Measurements from ENCODE around the gene C2CD2.
A peak's percentile ranks its signal among the peaks of the same experiment; 100 is the strongest.

C2CD2 gene

GRCh38 chr21:41953831-41954653 lies at the start of gene C2CD2:
TSS of gene C2CD2 (minus strand) at chr21:41954018. CDS start at chr21:41953648, 370 bp downstream.
- peak; percentile 43 to 45 for DNase-seq

- DNase-seq = peak; percentile 42 to 81
Measured at GRCh38 chr21:42003051-42003461, 49.2 kb upstream of the C2CD2 start.

- peak in 1 of 2 donors; percentile 35 for DNase-seq
Measured at GRCh38 chr21:42002421-42002958, 48.7 kb upstream of the C2CD2 start.

- no peak for DNase-seq
Measured at GRCh38 chr21:42001781-42002180, 48.0 kb upstream of the C2CD2 start.

- no peak for DNase-seq
Measured at GRCh38 chr21:42000908-42001307, 47.1 kb upstream of the C2CD2 start.

- DNase-seq = no peak
Measured at GRCh38 chr21:41997657-41998056, 43.8 kb upstream of the C2CD2 start.

GRCh38 chr21:41995577-41995976 lies 41.8 kb upstream of the C2CD2 start:
- DNase-seq = no peak

- peak in 1 of 2 donors; percentile 15 for DNase-seq
Measured at GRCh38 chr21:41994613-41995012, 40.8 kb upstream of the C2CD2 start.

- no peak for DNase-seq
Measured at GRCh38 chr21:41993744-41994143, 39.9 kb upstream of the C2CD2 start.

- DNase-seq = no peak
Measured at GRCh38 chr21:41992576-41992975, 38.8 kb upstream of the C2CD2 start.

- no peak for DNase-seq
Measured at GRCh38 chr21:41991659-41992058, 37.8 kb upstream of the C2CD2 start.

GRCh38 chr21:41989698-41990097 lies 35.9 kb upstream of the C2CD2 start:
- DNase-seq = no peak

GRCh38 chr21:41987310-41987709 lies 33.5 kb upstream of the C2CD2 start:
- DNase-seq = no peak

GRCh38 chr21:41985662-41986416 lies 32.0 kb upstream of the C2CD2 start:
- DNase-seq = no peak

GRCh38 chr21:41983229-41983628 lies 29.4 kb upstream of the C2CD2 start:
- no peak for DNase-seq

- DNase-seq = no peak
Measured at GRCh38 chr21:41980561-41980960, 26.7 kb upstream of the C2CD2 start.

- no peak for DNase-seq
Measured at GRCh38 chr21:41979751-41980369, 26.0 kb upstream of the C2CD2 start.

- DNase-seq = no peak
Measured at GRCh38 chr21:41979335-41979734, 25.5 kb upstream of the C2CD2 start.

GRCh38 chr21:41977034-41977950 lies 23.5 kb upstream of the C2CD2 start:
- DNase-seq = no peak

- DNase-seq = no peak
Measured at GRCh38 chr21:41976611-41977010, 22.8 kb upstream of the C2CD2 start.

GRCh38 chr21:41975391-41976272 lies 21.8 kb upstream of the C2CD2 start:
- DNase-seq = no peak

All from inflammatory macrophage treated with lipopolysaccharide for 1 hour (primary cell).